ENCODE measurements around the gene FRAS1. TPM values are rescaled to one million over a fixed set of nuclear protein-coding genes. Genes with fewer than 3 reads are reported as not detected.

The FRAS1 gene
- total RNA-seq, 1 experiment from 2014 or later = 3.4 TPM

GRCh38 chr4:78410225-78410624, 353.1 kb downstream of the FRAS1 start:
- ChIA-PET CTCF (no interaction called here), POLR2A (ENCODE audit: unreplicated experiment) (no interaction called here)
- Histone ChIP-seq H3F3A (ENCODE audit: low read length, unreplicated experiment) (no peaks in the 10 kb centered on the region), H3K9ac (ENCODE audit: low read length) (no peak overlapping the region), H4K20me1 (ENCODE audit: low read length) (no peaks in the 10 kb centered on the region), H3K4me3 (ENCODE audit: low read length) (no peak overlapping the region), H3K4me1 (ENCODE audit: insufficient read depth, low read length) (peaks cover 22% of the 10 kb centered on the region), H3K9me3 (ENCODE audit: low read length) (no peaks in the 10 kb centered on the region), H3K27me3 (ENCODE audit: low read length) (no peaks in the 10 kb centered on the region), H2AFZ (ENCODE audit: low read length) (no peak overlapping the region), H3K27ac (ENCODE audit: low read length) (no peak overlapping the region), H3K4me2 (ENCODE audit: low read length) (peak overlapping the region; percentile 23), H3K36me3 (ENCODE audit: low read depth, low read length) (no peaks in the 10 kb centered on the region), H3K9me2 (replicated peaks; ENCODE audit: low read length) (no peaks in the 10 kb centered on the region), H3K79me2 (ENCODE audit: low read length) (no peaks in the 10 kb centered on the region)
- no peak for TF ChIP-seq EZH2 (IDR thresholded peaks at IDR 0.05; ENCODE audit: low read length, unreplicated experiment)
- TF ChIP-seq EZH2phosphoT487 (IDR thresholded peaks at IDR 0.05; ENCODE audit: borderline replicate concordance, low read length) = no peak
- no peak for TF ChIP-seq CTCF (conservative IDR thresholded peaks at IDR 0.05; ENCODE audit: low read depth, low read length)
- ATAC-seq (no peak), DNase-seq (no peak)
- intact Hi-C loops (cut with micrococcal nuclease) = no loop called here
- BruUV-seq (replicated peaks) = no TSS peak

GRCh38 chr4:78410676-78411075, 353.6 kb downstream of the FRAS1 start:
- H3K79me2 ChIP-seq (ENCODE audit: low read length) = no peaks in the 10 kb centered on the region
- no peak overlapping the region; the same call in 1 of the 2 replicates for H3K4me2 ChIP-seq (ENCODE audit: low read length)
- H3K9me2 ChIP-seq (replicated peaks; ENCODE audit: low read length) = no peaks in the 10 kb centered on the region
- H3K9ac ChIP-seq (ENCODE audit: low read length) = no peak overlapping the region
- peaks cover 22% of the 10 kb centered on the region for H3K4me1 ChIP-seq (ENCODE audit: insufficient read depth, low read length)
- H3K36me3 ChIP-seq (ENCODE audit: low read depth, low read length) = no peaks in the 10 kb centered on the region
- no peaks in the 10 kb centered on the region for H4K20me1 ChIP-seq (ENCODE audit: low read length)
- H3K27ac ChIP-seq (ENCODE audit: low read length) = no peak overlapping the region
- ATAC-seq (no peak), DNase-seq (peak; percentile 25)
- ChIA-PET POLR2A (ENCODE audit: unreplicated experiment) (no interaction called here), CTCF (no interaction called here)
- no peaks in the 10 kb centered on the region for H3K27me3 ChIP-seq (ENCODE audit: low read length)
- no peaks in the 10 kb centered on the region for H3K9me3 ChIP-seq (ENCODE audit: low read length)
- H2AFZ ChIP-seq (ENCODE audit: low read length) = no peak overlapping the region
- no TSS peak for BruUV-seq (replicated peaks)
- intact Hi-C loops (cut with micrococcal nuclease) = no loop called here
- TF ChIP-seq EZH2phosphoT487 (IDR thresholded peaks at IDR 0.05; ENCODE audit: borderline replicate concordance, low read length) (no peak), CTCF (conservative IDR thresholded peaks at IDR 0.05; ENCODE audit: low read depth, low read length) (no peak), EZH2 (IDR thresholded peaks at IDR 0.05; ENCODE audit: low read length, unreplicated experiment) (no peak)
- H3F3A ChIP-seq (ENCODE audit: low read length, unreplicated experiment) = no peaks in the 10 kb centered on the region
- no peak overlapping the region for H3K4me3 ChIP-seq (ENCODE audit: low read length)

DNA sequence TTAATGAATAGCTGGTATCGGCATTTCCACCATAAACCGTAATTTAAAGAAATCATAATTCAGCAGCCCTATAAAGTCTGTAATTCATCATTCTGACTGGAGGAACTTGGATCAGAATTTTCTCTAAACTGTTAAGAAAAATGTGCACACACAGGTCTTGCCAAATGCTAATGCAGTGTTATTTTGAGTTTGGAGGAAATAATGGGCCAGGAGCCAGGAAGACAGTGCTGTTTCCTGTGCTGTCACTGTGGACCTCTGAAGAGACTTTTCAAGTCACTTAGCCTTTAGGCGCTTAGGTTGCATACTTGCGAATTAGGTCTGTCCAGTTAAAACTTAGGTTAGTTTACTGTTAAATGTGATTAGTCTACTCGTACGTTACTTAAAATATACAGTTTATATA, 357.0 kb downstream of the FRAS1 start:
- H3K9me2 ChIP-seq (replicated peaks; ENCODE audit: low read length) = no peaks in the 10 kb centered on the region
- ATAC-seq (no peak), DNase-seq (no peak)
- H3K36me3 ChIP-seq (ENCODE audit: low read depth, low read length) = no peaks in the 10 kb centered on the region
- peaks cover 22% of the 10 kb centered on the region for H3K4me1 ChIP-seq (ENCODE audit: insufficient read depth, low read length)
- H3K4me3 ChIP-seq (ENCODE audit: low read length) = no peak overlapping the region
- H3K9me3 ChIP-seq (ENCODE audit: low read length) = no peaks in the 10 kb centered on the region
- BruUV-seq (replicated peaks) = no TSS peak
- intact Hi-C loops (cut with micrococcal nuclease) = no loop called here
- TF ChIP-seq EZH2phosphoT487 (IDR thresholded peaks at IDR 0.05; ENCODE audit: borderline replicate concordance, low read length) (no peak), CTCF (conservative IDR thresholded peaks at IDR 0.05; ENCODE audit: low read depth, low read length) (no peak), EZH2 (IDR thresholded peaks at IDR 0.05; ENCODE audit: low read length, unreplicated experiment) (no peak)
- no peak overlapping the region for H3K9ac ChIP-seq (ENCODE audit: low read length)
- H4K20me1 ChIP-seq (ENCODE audit: low read length) = no peaks in the 10 kb centered on the region
- CTCF ChIA-PET = no interaction called here
- no peak overlapping the region for H2AFZ ChIP-seq (ENCODE audit: low read length)
- no peak overlapping the region for H3K4me2 ChIP-seq (ENCODE audit: low read length)
- H3K27me3 ChIP-seq (ENCODE audit: low read length) = no peaks in the 10 kb centered on the region
- POLR2A ChIA-PET (ENCODE audit: unreplicated experiment) = no interaction called here
- H3K27ac ChIP-seq (ENCODE audit: low read length) = no peak overlapping the region
- no peaks in the 10 kb centered on the region for H3K79me2 ChIP-seq (ENCODE audit: low read length)
- no peaks in the 10 kb centered on the region for H3F3A ChIP-seq (ENCODE audit: low read length, unreplicated experiment)

Measured in PC-3 (cell line).